Natural killer cell (primary cell): Measurements from ENCODE around the gene MMP10. TPM values are rescaled to one million over a fixed set of nuclear protein-coding genes. Genes with fewer than 3 reads are reported as not detected.

Experiments
- ATAC-seq, 3 donors: fragments of 150-1000 bp in 2 of 3; fragments of 200-7000 bp in 1 of 3; cut with Tn5 transposase; 1 replicate in 1 of 3; 2 replicates in 2 of 3; pipeline ENCODE4 v1.10.0; 2021; ENCODE audit warnings: mild to moderate bottlenecking in 2 of 3, moderate library complexity in 2 of 3
- DNase-seq, 2 donors: peaks; one replicate each; pipeline versions ENCODE4 v3.0.0 to v3.0.0-alpha.2; 2013 to 2021; ENCODE audit warnings: mixed read lengths in 1 of 2
- H3K27ac ChIP-seq: one replicate; pipeline ENCODE4 v1.5.1; 2013; ENCODE audit warnings: mild to moderate bottlenecking, low read length
- H3K27me3 ChIP-seq: one replicate; pipeline ENCODE4 v1.6.1; 2013; ENCODE audit warnings: low read length; ENCODE audit not compliant: control insufficient read depth, insufficient read depth
- H3K36me3 ChIP-seq: one replicate; pipeline ENCODE4 v1.6.1; 2013; ENCODE audit warnings: low read length; ENCODE audit not compliant: control insufficient read depth, insufficient read depth
- H3K4me1 ChIP-seq: one replicate; pipeline ENCODE4 v1.6.1; 2013; ENCODE audit warnings: low read length; ENCODE audit not compliant: control insufficient read depth, insufficient read depth
- H3K4me3 ChIP-seq: one replicate; pipeline ENCODE4 v1.5.1; 2013; ENCODE audit warnings: low read length
- H3K9me3 ChIP-seq: one replicate; pipeline ENCODE4 v1.6.1; 2013; ENCODE audit warnings: low read length; ENCODE audit not compliant: control insufficient read depth, insufficient read depth
- H3K27ac Mint-ChIP-seq, 2 donors: one replicate each; pipeline ENCODE4 v1.8.0; 2022; ENCODE audit warnings: mild to moderate bottlenecking in 2 of 2, mixed read lengths in 2 of 2, moderate library complexity in 1 of 2
- H3K27me3 Mint-ChIP-seq, 2 donors: one replicate each; pipeline ENCODE4 v1.8.0; 2022; ENCODE audit warnings: low read depth in 2 of 2, mixed read lengths in 2 of 2
- H3K36me3 Mint-ChIP-seq: one replicate; pipeline ENCODE4 v1.8.0; 2022; ENCODE audit warnings: mixed read lengths
- H3K4me1 Mint-ChIP-seq, 2 donors: one replicate each; pipeline ENCODE4 v1.8.0; 2022; ENCODE audit warnings: mixed read lengths in 2 of 2
- H3K4me3 Mint-ChIP-seq: one replicate; pipeline ENCODE4 v1.8.0; 2022; ENCODE audit warnings: mild to moderate bottlenecking, moderate library complexity, mixed read lengths
- H3K9me3 Mint-ChIP-seq, 2 donors: one replicate each; pipeline ENCODE4 v1.8.0; 2022; ENCODE audit warnings: mixed read lengths in 2 of 2
- WGBS: methylation state at CpG from one replicate; pipeline ENCODE4 v1.1.7; 2013; ENCODE audit warnings: missing lambda C conversion rate; ENCODE audit not compliant: insufficient coverage; 5-methylcytosine and 5-hydroxymethylcytosine counted together
- intact Hi-C: fragments of 100-400 bp; cut with micrococcal nuclease; formaldehyde crosslinking; loops from one replicate; pipeline ENCODE4 v1.14.2; 2022
- total RNA-seq, 4 donors: library from RNA; stranded (reverse); fragments of 120-200 nt in 1 of 4; gene quantifications; one replicate each; pipeline versions ENCODE4 v1.2.3 to v1.2.4, GENCODE V29; 2013 to 2022
- TF ChIP-seq, protein P1 (sequence below): fragments of 200-600 bp; IDR thresholded peaks from one replicate; pipeline ENCODE4 v1.8.0; 2022; ENCODE audit warnings: antibody characterized with exemption

The MMP10 gene
- total RNA-seq, 3 donors from 2014 or later (not counting 1 experiment from before 2014, with no cell fraction given): not detected

GRCh38 chr11:102799681-102800340 is 19.4 kb upstream of the MMP10 start:
- no peak overlapping the region for H3K4me3 Mint-ChIP-seq
- no peak overlapping the region for H3K4me3 ChIP-seq
- no peaks in the 10 kb centered on the region for H3K4me1 ChIP-seq
- 75% methylated on average over 5 of the region's 6 CpGs for WGBS
- H3K27ac ChIP-seq: no peak overlapping the region
- H3K9me3 Mint-ChIP-seq: peaks cover 0 to 3% of the 10 kb centered on the region in 2 donors
- no peaks in the 10 kb centered on the region for H3K36me3 ChIP-seq
- no peaks in the 10 kb centered on the region for H3K27me3 Mint-ChIP-seq
- H3K36me3 Mint-ChIP-seq: no peaks in the 10 kb centered on the region
- no peaks in the 10 kb centered on the region for H3K4me1 Mint-ChIP-seq
- H3K27me3 ChIP-seq: no peaks in the 10 kb centered on the region
- no peak overlapping the region for H3K27ac Mint-ChIP-seq
- no peak for DNase-seq
- intact Hi-C loops: no loop called here
- no peaks in the 10 kb centered on the region for H3K9me3 ChIP-seq
- no peak for ATAC-seq
- TF ChIP-seq, protein P1, sequence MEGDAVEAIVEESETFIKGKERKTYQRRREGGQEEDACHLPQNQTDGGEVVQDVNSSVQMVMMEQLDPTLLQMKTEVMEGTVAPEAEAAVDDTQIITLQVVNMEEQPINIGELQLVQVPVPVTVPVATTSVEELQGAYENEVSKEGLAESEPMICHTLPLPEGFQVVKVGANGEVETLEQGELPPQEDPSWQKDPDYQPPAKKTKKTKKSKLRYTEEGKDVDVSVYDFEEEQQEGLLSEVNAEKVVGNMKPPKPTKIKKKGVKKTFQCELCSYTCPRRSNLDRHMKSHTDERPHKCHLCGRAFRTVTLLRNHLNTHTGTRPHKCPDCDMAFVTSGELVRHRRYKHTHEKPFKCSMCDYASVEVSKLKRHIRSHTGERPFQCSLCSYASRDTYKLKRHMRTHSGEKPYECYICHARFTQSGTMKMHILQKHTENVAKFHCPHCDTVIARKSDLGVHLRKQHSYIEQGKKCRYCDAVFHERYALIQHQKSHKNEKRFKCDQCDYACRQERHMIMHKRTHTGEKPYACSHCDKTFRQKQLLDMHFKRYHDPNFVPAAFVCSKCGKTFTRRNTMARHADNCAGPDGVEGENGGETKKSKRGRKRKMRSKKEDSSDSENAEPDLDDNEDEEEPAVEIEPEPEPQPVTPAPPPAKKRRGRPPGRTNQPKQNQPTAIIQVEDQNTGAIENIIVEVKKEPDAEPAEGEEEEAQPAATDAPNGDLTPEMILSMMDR: no peak

DNA sequence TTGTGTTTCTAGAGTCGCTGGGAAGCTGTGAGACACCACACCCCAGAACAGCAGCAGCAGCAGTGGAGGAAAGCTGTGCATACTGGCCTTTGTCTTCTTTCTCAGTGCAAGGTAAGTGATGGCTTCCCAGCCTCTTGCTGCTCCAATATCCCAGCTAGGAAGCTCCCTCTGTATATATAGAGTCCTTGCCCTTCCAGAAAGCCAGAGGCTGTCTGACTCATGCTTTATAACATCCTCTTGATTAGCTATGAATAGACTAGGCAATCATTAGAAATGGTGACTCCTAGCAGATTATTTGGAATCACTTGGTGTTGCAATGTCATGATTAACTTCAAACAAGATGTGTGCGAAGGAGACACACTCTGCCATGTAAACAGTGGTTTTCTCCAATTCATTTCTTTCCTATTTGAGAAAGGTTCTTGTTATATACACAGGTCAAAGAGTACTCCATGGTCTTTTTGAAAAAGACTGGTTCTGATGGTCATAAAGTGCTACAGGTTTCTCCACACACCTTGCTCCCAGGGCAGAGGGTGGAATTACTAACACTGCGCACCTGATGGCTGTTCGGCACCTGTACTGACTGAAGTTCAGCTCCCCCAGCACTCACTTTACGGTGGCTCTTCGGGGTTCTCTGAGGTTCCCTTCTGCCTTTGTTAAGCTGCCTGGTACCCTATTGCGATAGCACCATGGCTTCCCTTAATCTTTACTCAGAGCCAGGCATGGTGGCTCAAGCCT is 17.8 kb upstream of the MMP10 start, which contains the start of gene MMP1:
TSS of gene MMP1 (minus strand) at position 149 of the 735 bp plus-strand sequence. CDS start at position 81, 68 bp downstream.
- no peaks in the 10 kb centered on the region for H3K4me1 Mint-ChIP-seq
- intact Hi-C loops: no loop called here
- ATAC-seq (no peak), DNase-seq (no peak)
- H3K27me3 Mint-ChIP-seq: no peaks in the 10 kb centered on the region
- H3K9me3 Mint-ChIP-seq: no peaks in the 10 kb centered on the region
- TF ChIP-seq, protein P1: no peak
- no peak within 1 kb of the TSS for H3K4me3 Mint-ChIP-seq
- Histone ChIP-seq H3K27me3 (no peaks in the 10 kb centered on the region), H3K9me3 (no peaks in the 10 kb centered on the region), H3K36me3 (no peaks in the 10 kb centered on the region), H3K4me1 (no peaks in the 10 kb centered on the region), H3K27ac (no peak within 1 kb of the TSS), H3K4me3 (no peak within 1 kb of the TSS)
- H3K36me3 Mint-ChIP-seq: no peaks in the 10 kb centered on the region
- no peak within 1 kb of the TSS for H3K27ac Mint-ChIP-seq
- WGBS: 92% methylated on average over 6 of the region's 7 CpGs

DNA sequence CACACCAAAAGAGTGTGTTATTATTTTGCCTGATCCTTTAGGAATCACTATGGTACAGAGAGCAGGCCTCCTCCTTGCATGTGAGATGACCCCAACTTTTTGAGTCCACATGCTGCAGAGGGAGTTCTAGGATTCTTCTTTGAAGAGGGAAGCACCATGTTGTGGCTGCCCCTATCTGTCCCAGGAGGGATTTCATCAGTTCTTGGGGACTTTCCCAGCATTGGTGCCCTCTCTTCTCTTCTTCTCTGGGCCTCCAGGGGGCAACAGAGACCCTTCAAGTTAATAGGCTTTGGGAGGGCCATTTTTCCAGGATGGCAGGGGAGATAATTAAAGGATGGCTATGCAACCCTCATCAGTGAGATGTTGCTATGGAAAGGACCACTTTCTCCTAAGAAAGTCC is 14.0 kb upstream of the MMP10 start:
- H3K4me1 Mint-ChIP-seq: no peaks in the 10 kb centered on the region
- H3K9me3 ChIP-seq: no peaks in the 10 kb centered on the region
- H3K27ac ChIP-seq: no peak overlapping the region
- intact Hi-C loops: no loop called here
- no peak for DNase-seq
- H3K27ac Mint-ChIP-seq: no peak overlapping the region
- no peaks in the 10 kb centered on the region for H3K27me3 Mint-ChIP-seq
- no peaks in the 10 kb centered on the region for H3K4me1 ChIP-seq
- no peak overlapping the region for H3K4me3 Mint-ChIP-seq
- TF ChIP-seq, protein P1: no peak
- no peak overlapping the region for H3K4me3 ChIP-seq
- no peaks in the 10 kb centered on the region for H3K36me3 ChIP-seq
- H3K27me3 ChIP-seq: no peaks in the 10 kb centered on the region
- no peaks in the 10 kb centered on the region for H3K36me3 Mint-ChIP-seq
- ATAC-seq: no peak
- no peaks in the 10 kb centered on the region for H3K9me3 Mint-ChIP-seq
